Aorta (tissue), 5 donors: Measurements from ENCODE around the gene PALMD. TPM values are rescaled to one million over a fixed set of nuclear protein-coding genes. Genes with fewer than 3 reads are reported as not detected.

Source experiments
- ATAC-seq: fragments of 200-7000 bp; cut with Tn5 transposase; one replicate; pipeline ENCODE4 v1.9.1; 2022; ENCODE audit warnings: moderate library complexity; ENCODE audit not compliant: low FRiP score
- DNase-seq, 2 donors: peaks; one replicate each; pipeline ENCODE4 v3.0.0-alpha.2; 2020
- H3K27ac ChIP-seq, 2 donors: one replicate each; pipeline ENCODE4 v1.5.1; 2013; ENCODE audit warnings: low read length in 2 of 2, mild to moderate bottlenecking in 2 of 2, moderate library complexity in 2 of 2, control low read depth in 1 of 2, inconsistent platforms in 1 of 2, low read depth in 1 of 2
- H3K27me3 ChIP-seq, 2 donors: one replicate each; pipeline ENCODE4 v1.6.1; 2013; ENCODE audit warnings: control low read depth in 1 of 2, low read length in 1 of 2, mild to moderate bottlenecking in 1 of 2, moderate library complexity in 1 of 2; ENCODE audit not compliant: insufficient read depth in 2 of 2, control insufficient read depth in 1 of 2
- H3K36me3 ChIP-seq, 2 donors: one replicate each; pipeline ENCODE4 v1.6.1; 2013; ENCODE audit warnings: control low read depth in 1 of 2, low read length in 1 of 2, mild to moderate bottlenecking in 1 of 2; ENCODE audit not compliant: insufficient read depth in 2 of 2, control insufficient read depth in 1 of 2
- H3K4me1 ChIP-seq, 2 donors: one replicate each; pipeline ENCODE4 v1.6.1; 2013; ENCODE audit warnings: low read length in 2 of 2, control low read depth in 1 of 2, mild to moderate bottlenecking in 1 of 2, moderate library complexity in 1 of 2; ENCODE audit not compliant: insufficient read depth in 2 of 2, control insufficient read depth in 1 of 2
- H3K4me3 ChIP-seq, 2 donors: one replicate each; pipeline ENCODE4 v1.5.1; 2013; ENCODE audit warnings: low read length in 2 of 2, control low read depth in 1 of 2, mild to moderate bottlenecking in 1 of 2
- H3K9me3 ChIP-seq: one replicate; pipeline ENCODE4 v1.6.1; 2013; ENCODE audit warnings: mild to moderate bottlenecking, low read length; ENCODE audit not compliant: control insufficient read depth
- WGBS, 2 donors: extraction: QIAGEN DNeasy Blood & Tissue Kit; methylation state at CpG; one replicate each; pipeline ENCODE4 v1.1.7; 2013; 5-methylcytosine and 5-hydroxymethylcytosine counted together
- intact Hi-C, 2 donors: fragments of 100-400 bp; cut with DNase I; formaldehyde crosslinking; loops; one replicate each; pipeline versions ENCODE4 v1.14.2 to v1.15.0; 2022
- polyA plus RNA-seq, 2 donors: library from polyadenylated mRNA; stranded (reverse); fragments of 200-250 nt; gene quantifications; one replicate each; pipeline ENCODE4 v1.2.3, GENCODE V29; 2013
- total RNA-seq, 2 donors: library from RNA; stranded (reverse); fragmentation: NEBNext Ultra II Directional; extraction: Animal tissue kit (Norgen Biotek cat#: 25700); gene quantifications; one replicate each; pipeline ENCODE4 v1.2.1, GENCODE V29; 2021
- donor health status: healthy with polysubstance abuse.
- donor health status: Bipolar disorder and iron deficiency.
- donor health status: DM: no; HTN: no; CAD: no.
- donor health status: DM: no; HTN: no; CAD: no.
- donor health status: DM: yes; HTN: yes; CAD: no.

The PALMD gene
- total and polyA plus RNA-seq, 4 donors = 2.7 to 40.0 (median 15.3) TPM

GRCh38 chr1:99685516-99686180, 39.7 kb downstream of the PALMD start:
- intact Hi-C loops = no loop called here
- no peaks in the 10 kb centered on the region for H3K36me3 ChIP-seq
- no peak overlapping the region for H3K27ac ChIP-seq
- H3K27me3 ChIP-seq = no peaks in the 10 kb centered on the region
- ATAC-seq (peak; percentile 79), DNase-seq (peak; percentile 71 to 80)
- H3K9me3 ChIP-seq = no peaks in the 10 kb centered on the region
- no peak overlapping the region for H3K4me3 ChIP-seq
- peaks cover 0 to 3% of the 10 kb centered on the region in 2 donors for H3K4me1 ChIP-seq
- 6 to 7% methylated on average over 6 of the region's 6 CpGs for WGBS, 2 donors

- Histone ChIP-seq H3K36me3 (no peaks in the 10 kb centered on the region), H3K4me3 (no peak overlapping the region), H3K27me3 (no peaks in the 10 kb centered on the region), H3K27ac (no peak overlapping the region), H3K9me3 (no peaks in the 10 kb centered on the region), H3K4me1 (no peaks in the 10 kb centered on the region)
- intact Hi-C loops = no loop called here
- ATAC-seq (no peak), DNase-seq (no peak)
- WGBS, 2 donors = 32 to 47% methylated on average over 2 of the region's 2 CpGs
These were observed 45.3 kb downstream of the PALMD start for GRCh38 chr1:99691175-99691574.

GRCh38 chr1:99696616-99697015, 50.7 kb downstream of the PALMD start:
- no peaks in the 10 kb centered on the region for H3K4me1 ChIP-seq
- no peaks in the 10 kb centered on the region for H3K36me3 ChIP-seq
- H3K9me3 ChIP-seq = no peaks in the 10 kb centered on the region
- ATAC-seq (no peak), DNase-seq (no peak)
- H3K4me3 ChIP-seq = no peak overlapping the region
- H3K27ac ChIP-seq = no peak overlapping the region
- no peaks in the 10 kb centered on the region for H3K27me3 ChIP-seq
- WGBS, 2 donors = 61 to 72% methylated on average over 2 of the region's 2 CpGs
- intact Hi-C loops = no loop called here

GRCh38 chr1:99697580-99697979, 51.7 kb downstream of the PALMD start:
- no peaks in the 10 kb centered on the region for H3K36me3 ChIP-seq
- ATAC-seq (no peak), DNase-seq (no peak)
- H3K9me3 ChIP-seq = no peaks in the 10 kb centered on the region
- no peaks in the 10 kb centered on the region for H3K27me3 ChIP-seq
- intact Hi-C loops = no loop called here
- no peak overlapping the region for H3K4me3 ChIP-seq
- H3K4me1 ChIP-seq = no peaks in the 10 kb centered on the region
- no peak overlapping the region for H3K27ac ChIP-seq
- WGBS, 2 donors = 55 to 63% methylated on average over 1 of the region's 1 CpG

- Histone ChIP-seq H3K36me3 (no peaks in the 10 kb centered on the region), H3K27ac (no peak overlapping the region), H3K9me3 (no peaks in the 10 kb centered on the region), H3K27me3 (no peaks in the 10 kb centered on the region), H3K4me1 (no peaks in the 10 kb centered on the region), H3K4me3 (no peak overlapping the region)
- intact Hi-C loops = loop anchor here in 1 of 2 donors (10.0 kb wide), 1 partner anchor 515 kb away; no protein-coding TSS in a partner anchor
- DNase-seq (no peak), ATAC-seq (no peak)
- 90% methylated on average over 3 of the region's 3 CpGs for WGBS, 2 donors
These were observed 54.1 kb downstream of the PALMD start for GRCh38 chr1:99700020-99700419.

GRCh38 chr1:99702221-99702620, 56.3 kb downstream of the PALMD start:
- Histone ChIP-seq H3K4me3 (no peak overlapping the region), H3K9me3 (no peaks in the 10 kb centered on the region), H3K27me3 (no peaks in the 10 kb centered on the region), H3K27ac (no peak overlapping the region), H3K36me3 (no peaks in the 10 kb centered on the region), H3K4me1 (no peaks in the 10 kb centered on the region)
- ATAC-seq (no peak), DNase-seq (no peak)
- intact Hi-C loops = loop anchor here in 1 of 2 donors (10.0 kb wide), 1 partner anchor 517 kb away; no protein-coding TSS in a partner anchor

DNA sequence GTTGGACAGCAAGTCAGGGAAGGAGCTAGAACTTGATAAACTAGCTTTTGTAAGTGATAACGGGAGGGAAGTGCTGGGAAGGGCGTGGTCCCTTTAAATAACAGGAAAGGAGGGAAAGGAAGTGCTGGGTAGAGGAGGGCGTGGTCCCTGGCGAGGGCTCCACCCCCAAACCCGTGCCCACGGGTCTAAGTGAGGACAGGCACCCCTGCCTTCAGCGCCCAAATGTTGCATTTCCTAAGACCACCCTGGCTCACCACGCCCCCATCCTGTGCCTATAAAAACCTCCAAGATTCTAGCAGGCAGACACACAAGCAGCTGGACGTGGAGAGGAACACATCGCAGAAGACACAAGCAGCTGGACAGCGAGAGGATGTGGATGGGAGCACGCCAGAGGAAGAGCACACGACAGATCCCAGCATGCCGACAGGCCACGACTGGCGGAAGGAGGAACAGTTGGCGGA, 58.5 kb downstream of the PALMD start:
- Histone ChIP-seq H3K4me3 (no peak overlapping the region), H3K9me3 (no peaks in the 10 kb centered on the region), H3K27me3 (no peaks in the 10 kb centered on the region), H3K4me1 (no peaks in the 10 kb centered on the region), H3K36me3 (no peaks in the 10 kb centered on the region), H3K27ac (no peak overlapping the region)
- no peak for DNase-seq
- WGBS, 2 donors = 78 to 82% methylated on average over 17 of the region's 17 CpGs
- no peak for ATAC-seq
- intact Hi-C loops = loop anchor here in 1 of 2 donors (10.0 kb wide), 1 partner anchor 520 kb away; no protein-coding TSS in a partner anchor

- DNase-seq (no peak), ATAC-seq (no peak)
- Histone ChIP-seq H3K4me1 (no peaks in the 10 kb centered on the region), H3K27ac (no peak overlapping the region), H3K36me3 (peaks cover 0 to 4% of the 10 kb centered on the region in 2 donors), H3K4me3 (no peak overlapping the region), H3K9me3 (no peaks in the 10 kb centered on the region), H3K27me3 (no peaks in the 10 kb centered on the region)
- intact Hi-C loops = loop anchor here (5.0 to 10.0 kb wide), 2 partner anchors 521 to 523 kb away; no protein-coding TSS in a partner anchor
These were observed 59.5 kb downstream of the PALMD start for GRCh38 chr1:99705385-99705784.

DNA sequence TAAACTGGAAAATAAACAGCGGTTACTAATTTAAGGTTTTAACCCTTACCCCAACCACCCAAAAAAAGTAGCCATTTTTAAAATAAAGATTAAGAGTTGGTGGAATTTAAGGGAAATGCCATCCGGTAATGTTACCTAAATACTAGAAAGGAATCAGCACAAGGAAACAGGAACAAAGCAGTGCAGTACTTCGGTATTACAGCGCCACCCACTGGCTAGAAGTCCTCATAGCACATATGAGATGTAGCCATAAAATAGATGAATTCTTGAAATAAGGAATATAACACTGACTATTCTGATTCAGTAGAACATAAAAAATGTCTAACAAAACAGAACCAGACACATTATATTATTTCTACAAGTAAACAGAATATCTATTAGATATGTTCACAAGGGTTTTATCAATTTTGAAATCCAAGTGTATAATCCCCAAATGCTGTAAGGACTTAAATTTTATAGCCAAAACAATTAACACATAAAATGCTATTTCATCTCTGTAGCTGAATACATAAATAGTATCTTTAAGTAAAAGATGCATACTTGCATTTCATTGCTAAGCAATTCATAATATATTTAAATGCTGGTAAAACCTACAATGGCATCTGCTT, 61.7 kb downstream of the PALMD start:
- DNase-seq = peak in 1 of 2 donors; percentile 60
- WGBS, 2 donors = 22 to 25% methylated on average over 4 of the region's 4 CpGs
- ATAC-seq = peak; percentile 82
- Histone ChIP-seq H3K36me3 (peaks cover 0 to 7% of the 10 kb centered on the region in 2 donors), H3K27ac (no peak overlapping the region), H3K4me3 (no peak overlapping the region), H3K27me3 (no peaks in the 10 kb centered on the region), H3K9me3 (no peaks in the 10 kb centered on the region), H3K4me1 (no peaks in the 10 kb centered on the region)
- intact Hi-C loops = loop anchor here (5.0 to 10.0 kb wide), 2 partner anchors 523 to 525 kb away; no protein-coding TSS in a partner anchor
